ENCODE data around the gene KCNH8. TPM values are rescaled to one million over a fixed set of nuclear protein-coding genes. Genes with fewer than 3 reads are reported as not detected.
"Not testable (repeated sequence)": the region's sequence is repeated elsewhere in the genome, so short reads cannot be mapped to it uniquely, and the experiment has no call there.

KCNH8 gene
- total RNA-seq, 1 donor = not detected

DNA sequence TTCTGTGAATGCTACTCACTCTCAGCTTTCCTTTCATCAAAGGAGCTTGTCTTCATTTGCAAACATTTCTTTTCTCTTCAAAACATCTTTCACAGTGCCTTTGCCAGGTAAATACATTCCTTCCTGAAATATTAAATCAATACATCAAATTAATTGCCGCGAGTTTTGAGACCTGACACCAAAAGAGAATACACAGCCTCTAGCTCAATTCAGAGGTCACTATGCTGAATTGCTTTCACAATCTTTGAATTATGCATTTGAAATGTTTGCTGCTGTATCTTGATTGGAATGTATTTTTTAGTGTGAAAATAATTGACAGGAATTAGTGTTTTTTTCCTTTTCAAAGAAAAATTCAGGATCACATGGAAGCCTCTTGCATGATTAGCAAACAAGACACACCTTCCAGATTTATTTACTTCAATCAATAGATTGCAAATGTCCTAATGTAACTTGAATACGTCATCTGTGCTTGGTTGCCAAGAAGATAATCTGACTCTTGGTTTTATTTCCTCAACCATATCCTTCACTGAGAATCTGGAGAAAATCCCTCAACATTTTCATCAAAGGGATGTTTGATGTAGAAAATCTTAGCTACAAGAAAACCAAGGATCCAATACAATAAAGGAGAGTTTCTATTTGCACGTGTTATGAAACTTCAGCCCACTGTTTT lies 83.6 kb downstream of the KCNH8 start:
- DNase-seq (ENCODE audit: low read depth) = no peak
- TF ChIP-seq CTCF (IDR thresholded peaks at IDR 0.05; ENCODE audit: insufficient read depth, low read depth, low read length) = no peak
- H3K4me3 ChIP-seq (ENCODE audit: low read depth, low read length) = no peak overlapping the region

- H3K4me3 ChIP-seq (ENCODE audit: low read depth, low read length) = no peak overlapping the region
- DNase-seq (ENCODE audit: low read depth) = no peak
- no peak for TF ChIP-seq CTCF (IDR thresholded peaks at IDR 0.05; ENCODE audit: insufficient read depth, low read depth, low read length)
Measured at GRCh38 chr3:19232566-19232965, 84.3 kb downstream of the KCNH8 start.

- not testable (repeated sequence) for H3K4me3 ChIP-seq (ENCODE audit: low read depth, low read length); DNase-seq (ENCODE audit: low read depth)
Measured at GRCh38 chr3:19233882-19234784, 85.8 kb downstream of the KCNH8 start.

- no peak for TF ChIP-seq CTCF (IDR thresholded peaks at IDR 0.05; ENCODE audit: insufficient read depth, low read depth, low read length)
- DNase-seq (ENCODE audit: low read depth) = no peak
- no peak overlapping the region for H3K4me3 ChIP-seq (ENCODE audit: low read depth, low read length)
Measured at GRCh38 chr3:19248143-19248542, 99.8 kb downstream of the KCNH8 start.

- H3K4me3 ChIP-seq (ENCODE audit: low read depth, low read length) = no peak overlapping the region
- DNase-seq (ENCODE audit: low read depth) = no peak
- no peak for TF ChIP-seq CTCF (IDR thresholded peaks at IDR 0.05; ENCODE audit: insufficient read depth, low read depth, low read length)
Measured at GRCh38 chr3:19248767-19249166, 100.5 kb downstream of the KCNH8 start.

GRCh38 chr3:19250959-19251610 lies 102.8 kb downstream of the KCNH8 start:
- TF ChIP-seq CTCF (IDR thresholded peaks at IDR 0.05; ENCODE audit: insufficient read depth, low read depth, low read length) = no peak
- no peak overlapping the region for H3K4me3 ChIP-seq (ENCODE audit: low read depth, low read length)
- DNase-seq (ENCODE audit: low read depth) = no peak

DNA sequence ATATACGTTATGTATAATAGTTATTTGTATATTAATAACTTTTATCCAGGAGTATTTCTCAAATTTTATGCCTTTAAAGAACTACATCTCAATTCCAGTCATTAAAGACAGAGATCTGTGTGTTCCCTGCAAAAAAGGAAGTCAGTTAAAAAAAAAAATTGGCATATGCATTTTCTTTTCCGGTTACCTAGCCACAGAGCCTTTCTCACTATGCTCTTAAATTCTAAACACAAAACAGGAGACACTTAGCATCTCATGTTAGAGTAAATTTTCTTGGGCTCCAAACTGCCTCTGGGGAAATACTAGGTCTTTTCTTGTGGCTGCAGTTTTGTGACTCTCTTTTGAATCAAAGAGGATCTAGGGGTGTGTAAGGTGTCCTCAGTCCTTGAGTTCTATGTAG lies 105.9 kb downstream of the KCNH8 start:
- no peak for TF ChIP-seq CTCF (IDR thresholded peaks at IDR 0.05; ENCODE audit: insufficient read depth, low read depth, low read length)
- no peak for DNase-seq (ENCODE audit: low read depth)
- H3K4me3 ChIP-seq (ENCODE audit: low read depth, low read length) = no peak overlapping the region

Measured in fibroblast of villous mesenchyme (primary cell).